ENCODE measurements around the gene STMP1. TPM values are rescaled to one million over a fixed set of nuclear protein-coding genes. Genes with fewer than 3 reads are reported as not detected.

Gene STMP1
- total RNA-seq, 1 experiment from 2014 or later: 33.6 TPM

- intact Hi-C loops (cut with micrococcal nuclease): loop anchor here (5.0 kb wide), 2 partner anchors 33 to 37 kb away; partner anchors contain the start of gene FAM180A
- ChIA-PET POLR2A (no interaction called here), CTCF (interaction anchor here (0.6 to 2.9 kb wide), 23 partner anchors 10 to 1233 kb away, joined by 3 to 21 read pairs (median 4); partner anchors contain the start of gene SLC13A4)
- BruUV-seq (replicated peaks): no TSS peak
- DNase-seq (ENCODE audit: unreplicated experiment): peak; percentile 24
- Mint-ChIP-seq H3K36me3 (ENCODE audit: insufficient read depth, unreplicated experiment) (no peaks in the 10 kb centered on the region), H3K27ac (ENCODE audit: low read depth, unreplicated experiment) (no peak overlapping the region), H3K4me1 (ENCODE audit: insufficient read depth, unreplicated experiment) (peaks cover 14% of the 10 kb centered on the region), H3K27me3 (ENCODE audit: insufficient read depth, unreplicated experiment) (no peaks in the 10 kb centered on the region), H3K4me3 (ENCODE audit: unreplicated experiment) (no peak overlapping the region), H3K9me3 (ENCODE audit: unreplicated experiment) (no peaks in the 10 kb centered on the region)
- TF ChIP-seq, protein P1, sequence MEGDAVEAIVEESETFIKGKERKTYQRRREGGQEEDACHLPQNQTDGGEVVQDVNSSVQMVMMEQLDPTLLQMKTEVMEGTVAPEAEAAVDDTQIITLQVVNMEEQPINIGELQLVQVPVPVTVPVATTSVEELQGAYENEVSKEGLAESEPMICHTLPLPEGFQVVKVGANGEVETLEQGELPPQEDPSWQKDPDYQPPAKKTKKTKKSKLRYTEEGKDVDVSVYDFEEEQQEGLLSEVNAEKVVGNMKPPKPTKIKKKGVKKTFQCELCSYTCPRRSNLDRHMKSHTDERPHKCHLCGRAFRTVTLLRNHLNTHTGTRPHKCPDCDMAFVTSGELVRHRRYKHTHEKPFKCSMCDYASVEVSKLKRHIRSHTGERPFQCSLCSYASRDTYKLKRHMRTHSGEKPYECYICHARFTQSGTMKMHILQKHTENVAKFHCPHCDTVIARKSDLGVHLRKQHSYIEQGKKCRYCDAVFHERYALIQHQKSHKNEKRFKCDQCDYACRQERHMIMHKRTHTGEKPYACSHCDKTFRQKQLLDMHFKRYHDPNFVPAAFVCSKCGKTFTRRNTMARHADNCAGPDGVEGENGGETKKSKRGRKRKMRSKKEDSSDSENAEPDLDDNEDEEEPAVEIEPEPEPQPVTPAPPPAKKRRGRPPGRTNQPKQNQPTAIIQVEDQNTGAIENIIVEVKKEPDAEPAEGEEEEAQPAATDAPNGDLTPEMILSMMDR (IDR thresholded peaks at IDR 0.05; ENCODE audit: unreplicated experiment): peak; percentile 80
Observed at GRCh38 chr7:135710417-135711138, 48.3 kb downstream of the STMP1 start.

DNA sequence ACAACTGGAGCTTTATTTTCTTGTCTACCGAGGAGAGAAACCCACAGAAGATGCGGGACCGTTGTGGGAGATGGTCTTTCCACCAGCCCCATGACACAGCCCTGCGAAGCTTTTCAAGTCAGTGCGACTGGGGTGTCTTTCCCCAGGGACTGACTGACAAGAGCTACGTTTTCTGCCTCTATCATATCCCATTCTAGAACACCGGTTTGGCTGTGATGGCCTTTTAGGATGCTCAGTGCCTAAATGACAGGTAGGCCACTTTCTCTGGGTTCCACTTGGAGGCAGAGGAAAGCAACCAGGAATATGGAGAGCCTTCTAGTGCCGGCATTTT, 48.8 kb downstream of the STMP1 start:
- no TSS peak for BruUV-seq (replicated peaks)
- CTCF ChIA-PET: interaction anchor here (0.6 to 2.9 kb wide), 18 partner anchors 10 to 1932 kb away, joined by 3 to 21 read pairs (median 4); partner anchors contain the start of gene SLC13A4
- intact Hi-C loops (cut with micrococcal nuclease): loop anchor here (5.0 kb wide), 2 partner anchors 34 to 36 kb away; partner anchors contain the start of gene FAM180A
- Mint-ChIP-seq H3K4me3 (ENCODE audit: unreplicated experiment) (no peak overlapping the region), H3K36me3 (ENCODE audit: insufficient read depth, unreplicated experiment) (no peaks in the 10 kb centered on the region), H3K9me3 (ENCODE audit: unreplicated experiment) (no peaks in the 10 kb centered on the region), H3K27me3 (ENCODE audit: insufficient read depth, unreplicated experiment) (no peaks in the 10 kb centered on the region), H3K4me1 (ENCODE audit: insufficient read depth, unreplicated experiment) (peaks cover 12% of the 10 kb centered on the region), H3K27ac (ENCODE audit: low read depth, unreplicated experiment) (no peak overlapping the region)
- TF ChIP-seq, protein P1 (IDR thresholded peaks at IDR 0.05; ENCODE audit: unreplicated experiment): no peak
- DNase-seq (ENCODE audit: unreplicated experiment): no peak
- POLR2A ChIA-PET: no interaction called here

- Mint-ChIP-seq H3K9me3 (ENCODE audit: unreplicated experiment) (no peaks in the 10 kb centered on the region), H3K36me3 (ENCODE audit: insufficient read depth, unreplicated experiment) (no peaks in the 10 kb centered on the region), H3K27me3 (ENCODE audit: insufficient read depth, unreplicated experiment) (no peaks in the 10 kb centered on the region), H3K27ac (ENCODE audit: low read depth, unreplicated experiment) (no peak overlapping the region), H3K4me3 (ENCODE audit: unreplicated experiment) (no peak overlapping the region), H3K4me1 (ENCODE audit: insufficient read depth, unreplicated experiment) (peaks cover 3% of the 10 kb centered on the region)
- TF ChIP-seq, protein P1 (IDR thresholded peaks at IDR 0.05; ENCODE audit: unreplicated experiment): no peak
- intact Hi-C loops (cut with micrococcal nuclease): loop anchor here (5.0 kb wide), 2 partner anchors 35 kb away; partner anchors contain the start of gene FAM180A
- no TSS peak for BruUV-seq (replicated peaks)
- DNase-seq (ENCODE audit: unreplicated experiment): no peak
- ChIA-PET CTCF (interaction anchor here (0.6 to 2.9 kb wide), 7 partner anchors 8 to 257 kb away, joined by 3 to 21 read pairs (median 5); no protein-coding TSS in a partner anchor), POLR2A (interaction anchor here (0.6 to 0.7 kb wide), 3 partner anchors 24 to 307 kb away, joined by 3 read pairs; no protein-coding TSS in a partner anchor)
Observed at GRCh38 chr7:135712182-135712782, 50.0 kb downstream of the STMP1 start.

DNA sequence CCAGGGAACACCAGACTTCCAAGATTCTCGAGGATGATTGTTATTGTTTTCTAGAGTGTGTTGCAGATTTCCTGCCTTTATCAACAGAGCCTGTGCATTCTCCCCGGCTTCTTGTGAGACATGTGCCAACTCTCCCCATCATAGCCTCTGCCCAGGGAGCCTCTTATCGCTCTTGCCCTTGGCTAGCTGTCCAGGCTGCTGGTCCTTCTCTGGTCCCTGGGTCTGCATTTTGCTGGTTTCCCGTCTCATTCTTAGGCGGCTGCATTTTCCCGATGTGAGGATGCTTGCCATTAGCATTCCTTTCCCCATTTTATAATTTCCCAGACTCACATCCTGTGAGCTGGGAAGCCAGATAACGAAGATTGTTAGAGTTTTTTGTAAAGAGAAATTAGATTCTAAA, 50.5 kb downstream of the STMP1 start:
- Mint-ChIP-seq H3K27ac (ENCODE audit: low read depth, unreplicated experiment) (no peak overlapping the region), H3K4me3 (ENCODE audit: unreplicated experiment) (no peak overlapping the region), H3K4me1 (ENCODE audit: insufficient read depth, unreplicated experiment) (no peaks in the 10 kb centered on the region), H3K9me3 (ENCODE audit: unreplicated experiment) (no peaks in the 10 kb centered on the region), H3K36me3 (ENCODE audit: insufficient read depth, unreplicated experiment) (no peaks in the 10 kb centered on the region), H3K27me3 (ENCODE audit: insufficient read depth, unreplicated experiment) (no peaks in the 10 kb centered on the region)
- ChIA-PET POLR2A (interaction anchor here (0.7 kb wide), 2 partner anchors 46 to 233 kb away, joined by 3 read pairs; no protein-coding TSS in a partner anchor), CTCF (interaction anchor here (0.9 to 2.0 kb wide), 2 partner anchors 8 to 13 kb away, joined by 5 to 7 read pairs; no protein-coding TSS in a partner anchor)
- no peak for DNase-seq (ENCODE audit: unreplicated experiment)
- intact Hi-C loops (cut with micrococcal nuclease): loop anchor here (5.0 kb wide), 2 partner anchors 35 kb away; partner anchors contain the start of gene FAM180A
- BruUV-seq (replicated peaks): no TSS peak
- TF ChIP-seq, protein P1 (IDR thresholded peaks at IDR 0.05; ENCODE audit: unreplicated experiment): no peak

Measured in MCF 10A (cell line).